Colon (tissue), 2 donors: ENCODE results near the gene JAG2.

Experiments used
- FAIRE-seq: peaks from 2 replicates; lab custom pipeline; 2012; peaks lifted over from hg19 to GRCh38; lab: Jason Lieb, UNC
- donor health status: control.
- donor health status: control.

Gene JAG2

GRCh38 chr14:105165134-105165704, 3.4 kb downstream of the JAG2 start:
- FAIRE-seq: no peak

GRCh38 chr14:105163040-105163742, 5.4 kb downstream of the JAG2 start:
- FAIRE-seq: no peak

- no peak for FAIRE-seq
Observed at GRCh38 chr14:105162669-105162979, 6.0 kb downstream of the JAG2 start.

GRCh38 chr14:105161964-105162668, 6.5 kb downstream of the JAG2 start:
- no peak for FAIRE-seq

- FAIRE-seq: no peak
Observed at GRCh38 chr14:105161309-105161708, 7.3 kb downstream of the JAG2 start.

GRCh38 chr14:105160776-105161175, 7.8 kb downstream of the JAG2 start:
- FAIRE-seq: no peak

GRCh38 chr14:105159344-105159743, 9.2 kb downstream of the JAG2 start:
- no peak for FAIRE-seq

- FAIRE-seq: no peak
Observed at GRCh38 chr14:105158794-105159193, 9.8 kb downstream of the JAG2 start.

GRCh38 chr14:105157872-105158271, 10.7 kb downstream of the JAG2 start:
- no peak for FAIRE-seq

- no peak for FAIRE-seq
Observed at GRCh38 chr14:105156414-105157375, 11.9 kb downstream of the JAG2 start.

GRCh38 chr14:105155681-105156413, 12.7 kb downstream of the JAG2 start:
- FAIRE-seq: no peak

- no peak for FAIRE-seq
Observed at GRCh38 chr14:105155071-105155651, 13.4 kb downstream of the JAG2 start.

- FAIRE-seq: no peak
Observed at GRCh38 chr14:105154476-105154871, 14.1 kb downstream of the JAG2 start.

GRCh38 chr14:105153739-105154475, 14.7 kb downstream of the JAG2 start:
- FAIRE-seq: no peak

- no peak for FAIRE-seq
Observed at GRCh38 chr14:105153331-105153731, 15.2 kb downstream of the JAG2 start.

- FAIRE-seq: no peak
Observed at GRCh38 chr14:105152794-105153241, 15.8 kb downstream of the JAG2 start.

GRCh38 chr14:105151838-105152793, 16.5 kb downstream of the JAG2 start:
- no peak for FAIRE-seq

- no peak for FAIRE-seq
Observed at GRCh38 chr14:105151084-105151837, 17.3 kb downstream of the JAG2 start.
